Liver (tissue), 9 donors: ENCODE measurements around the gene PIGR. TPM values are rescaled to one million over a fixed set of nuclear protein-coding genes. Genes with fewer than 3 reads are reported as not detected.

ENCODE experiments used
- DNase-seq: peaks from one replicate; pipeline ENCODE4 v3.0.0-alpha.2; 2017; ENCODE audit warnings: low spot score
- H3K27ac ChIP-seq, 2 donors: one replicate each; pipeline ENCODE4 v1.7.0; 2013; ENCODE audit warnings: inconsistent platforms in 2 of 2, low read length in 2 of 2, control low read depth in 1 of 2, low read depth in 1 of 2, mild to moderate bottlenecking in 1 of 2
- H3K27me3 ChIP-seq, 4 donors: one replicate each; pipeline versions ENCODE4 v1.6.1 to v1.7.0; 2013; ENCODE audit warnings: low read length in 3 of 4, inconsistent platforms in 1 of 4, mild to moderate bottlenecking in 1 of 4, moderate library complexity in 1 of 4; ENCODE audit not compliant: control insufficient read depth in 4 of 4, insufficient read depth in 4 of 4
- H3K36me3 ChIP-seq, 4 donors: one replicate each; pipeline versions ENCODE4 v1.6.1 to v1.7.0; 2013; ENCODE audit warnings: low read length in 3 of 4, mild to moderate bottlenecking in 3 of 4, low read depth in 1 of 4, moderate library complexity in 1 of 4; ENCODE audit not compliant: control insufficient read depth in 4 of 4, insufficient read depth in 3 of 4
- H3K4me1 ChIP-seq, 4 donors: one replicate each; pipeline versions ENCODE4 v1.6.1 to v1.7.0; 2013; ENCODE audit warnings: low read length in 3 of 4, mild to moderate bottlenecking in 3 of 4, moderate library complexity in 1 of 4; ENCODE audit not compliant: control insufficient read depth in 4 of 4, insufficient read depth in 4 of 4
- H3K4me3 ChIP-seq, 3 donors: one replicate each; pipeline versions ENCODE4 v1.6.1 to v1.7.0; 2013; ENCODE audit warnings: low read length in 3 of 3, control low read depth in 1 of 3, low read depth in 1 of 3, mild to moderate bottlenecking in 1 of 3
- H3K9ac ChIP-seq, 2 donors: one replicate each; pipeline ENCODE4 v1.7.0; 2013; ENCODE audit warnings: low read length in 2 of 2, mild to moderate bottlenecking in 2 of 2, moderate library complexity in 2 of 2, control low read depth in 1 of 2, low read depth in 1 of 2
- H3K9me3 ChIP-seq, 4 donors: one replicate each; pipeline versions ENCODE4 v1.6.1 to v1.7.0; 2013; ENCODE audit warnings: low read length in 3 of 4; ENCODE audit not compliant: control insufficient read depth in 4 of 4
- ATF3 ChIP-seq: IDR thresholded peaks from 2 replicates; pipeline ENCODE4 v1.6.1; 2016; ENCODE audit warnings: antibody characterized with exemption
- FOXA1 ChIP-seq: IDR thresholded peaks from 2 replicates; pipeline ENCODE4 v1.6.1; 2016; ENCODE audit warnings: antibody characterized with exemption
- FOXA2 ChIP-seq: IDR thresholded peaks from 2 replicates; pipeline ENCODE4 v1.6.1; 2016; ENCODE audit warnings: antibody characterized with exemption
- GABPA ChIP-seq, 2 donors: IDR thresholded peaks in 1 of 2; conservative IDR thresholded peaks in 1 of 2; 2 replicates each; pipeline ENCODE4 v1.6.1; 2016; ENCODE audit warnings: antibody characterized with exemption in 2 of 2, mild to moderate bottlenecking in 1 of 2, moderate library complexity in 1 of 2
- HNF4A ChIP-seq, 2 donors: conservative IDR thresholded peaks; 2 replicates each; pipeline ENCODE4 v1.6.1; 2016; ENCODE audit warnings: antibody characterized with exemption in 2 of 2, mild to moderate bottlenecking in 2 of 2
- MAX ChIP-seq: IDR thresholded peaks from 2 replicates; pipeline ENCODE4 v1.6.1; 2016; ENCODE audit warnings: antibody characterized with exemption
- NR2F2 ChIP-seq: IDR thresholded peaks from 2 replicates; pipeline ENCODE4 v1.6.1; 2016; ENCODE audit warnings: antibody characterized with exemption
- RXRA ChIP-seq, 2 donors: IDR thresholded peaks; 2 replicates each; pipeline ENCODE4 v1.6.1; 2017 to 2018; ENCODE audit warnings: antibody characterized with exemption in 2 of 2, mild to moderate bottlenecking in 1 of 2
- SP1 ChIP-seq: IDR thresholded peaks from 2 replicates; pipeline ENCODE4 v1.6.1; 2018; ENCODE audit warnings: antibody characterized with exemption, mild to moderate bottlenecking
- TAF1 ChIP-seq: conservative IDR thresholded peaks from 2 replicates; pipeline ENCODE4 v1.6.1; 2016; ENCODE audit warnings: antibody characterized with exemption, mild to moderate bottlenecking
- YY1 ChIP-seq: IDR thresholded peaks from 2 replicates; pipeline ENCODE4 v1.6.1; 2016; ENCODE audit warnings: antibody characterized with exemption, mild to moderate bottlenecking
- ZBTB33 ChIP-seq: IDR thresholded peaks from 2 replicates; pipeline ENCODE4 v1.6.1; 2016; ENCODE audit warnings: antibody characterized with exemption
- WGBS: extraction: QIAGEN DNeasy Blood & Tissue Kit; methylation state at CpG from one replicate; pipeline ENCODE4 v1.1.7; 2013; 5-methylcytosine and 5-hydroxymethylcytosine counted together
- polyA plus RNA-seq, 2 donors: library from polyadenylated mRNA; stranded (reverse) in 1 of 2; unstranded in 1 of 2; fragments of 200-250 nt in 1 of 2; fragments of >200 nt in 1 of 2; fragmentation: Nextera tagmentation in 1 of 2; extraction: Ambion mirVana in 1 of 2; gene quantifications; one replicate each; pipeline versions ENCODE4 v1.2.1 to v1.2.3, GENCODE V29; 2013 to 2015
- total RNA-seq, 2 donors: library from RNA; depleted of rRNA; stranded (reverse); fragments of >200 nt; gene quantifications; one replicate each; pipeline ENCODE4 v1.2.3, GENCODE V29; 2014
- TF ChIP-seq, protein P1 (sequence below): IDR thresholded peaks from 2 replicates; pipeline ENCODE4 v1.6.1; 2016; ENCODE audit warnings: antibody characterized with exemption, mild to moderate bottlenecking
- TF ChIP-seq, protein P2 (sequence below): fragments of 150-350 bp; IDR thresholded peaks from 2 replicates; pipeline ENCODE4 v1.5.1; 2017; ENCODE audit warnings: improper control_type of control experiment, low read depth, low read length; ENCODE audit not compliant: missing input control
- donor health status: healthy.
- donor health status: healthy.
- donor health status: healthy.
- donor health status: healthy.
- donor health status: healthy.

PIGR gene
- total and polyA plus RNA-seq, 4 donors: 0.09 to 43.3 (median 14.1) TPM

DNA sequence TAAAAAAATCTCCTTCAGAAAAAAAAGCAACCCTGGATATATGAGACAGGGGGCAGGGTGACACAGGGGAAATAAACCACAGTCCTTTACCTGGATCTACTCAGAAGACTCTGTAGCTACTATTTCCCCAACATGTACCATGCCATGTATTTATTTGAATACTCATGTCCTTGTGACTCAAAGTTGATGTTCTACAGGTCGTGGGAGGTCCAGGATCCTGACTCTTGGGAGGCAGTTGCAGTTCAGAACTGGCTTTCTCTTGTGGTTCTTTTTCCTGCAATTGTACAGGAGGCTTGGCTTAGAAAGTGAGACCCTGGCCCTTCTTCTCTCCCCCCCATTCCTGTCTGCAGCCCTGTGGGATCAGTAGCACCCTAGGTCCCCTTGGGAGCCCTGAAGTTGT lies 54.9 kb downstream of the PIGR start (continued):
- TF ChIP-seq YY1 (no peak), ATF3 (no peak), FOXA1 (no peak)

GRCh38 chr1:206890125-206891060 lies 55.9 kb downstream of the PIGR start:
- DNase-seq: no peak
- 41% methylated on average over 15 of the region's 15 CpGs for WGBS

GRCh38 chr1:206887701-206888100 lies 58.6 kb downstream of the PIGR start:
- H3K9me3 ChIP-seq: no peaks in the 10 kb centered on the region
- peaks cover 4 to 12% (median 12%) of the 10 kb centered on the region in 4 donors for H3K4me1 ChIP-seq
- H3K4me3 ChIP-seq: no peak overlapping the region
- TF ChIP-seq YY1: no peak
- TF ChIP-seq MAX: no peak
- no peak for TF ChIP-seq NR2F2
- TF ChIP-seq, protein P1, sequence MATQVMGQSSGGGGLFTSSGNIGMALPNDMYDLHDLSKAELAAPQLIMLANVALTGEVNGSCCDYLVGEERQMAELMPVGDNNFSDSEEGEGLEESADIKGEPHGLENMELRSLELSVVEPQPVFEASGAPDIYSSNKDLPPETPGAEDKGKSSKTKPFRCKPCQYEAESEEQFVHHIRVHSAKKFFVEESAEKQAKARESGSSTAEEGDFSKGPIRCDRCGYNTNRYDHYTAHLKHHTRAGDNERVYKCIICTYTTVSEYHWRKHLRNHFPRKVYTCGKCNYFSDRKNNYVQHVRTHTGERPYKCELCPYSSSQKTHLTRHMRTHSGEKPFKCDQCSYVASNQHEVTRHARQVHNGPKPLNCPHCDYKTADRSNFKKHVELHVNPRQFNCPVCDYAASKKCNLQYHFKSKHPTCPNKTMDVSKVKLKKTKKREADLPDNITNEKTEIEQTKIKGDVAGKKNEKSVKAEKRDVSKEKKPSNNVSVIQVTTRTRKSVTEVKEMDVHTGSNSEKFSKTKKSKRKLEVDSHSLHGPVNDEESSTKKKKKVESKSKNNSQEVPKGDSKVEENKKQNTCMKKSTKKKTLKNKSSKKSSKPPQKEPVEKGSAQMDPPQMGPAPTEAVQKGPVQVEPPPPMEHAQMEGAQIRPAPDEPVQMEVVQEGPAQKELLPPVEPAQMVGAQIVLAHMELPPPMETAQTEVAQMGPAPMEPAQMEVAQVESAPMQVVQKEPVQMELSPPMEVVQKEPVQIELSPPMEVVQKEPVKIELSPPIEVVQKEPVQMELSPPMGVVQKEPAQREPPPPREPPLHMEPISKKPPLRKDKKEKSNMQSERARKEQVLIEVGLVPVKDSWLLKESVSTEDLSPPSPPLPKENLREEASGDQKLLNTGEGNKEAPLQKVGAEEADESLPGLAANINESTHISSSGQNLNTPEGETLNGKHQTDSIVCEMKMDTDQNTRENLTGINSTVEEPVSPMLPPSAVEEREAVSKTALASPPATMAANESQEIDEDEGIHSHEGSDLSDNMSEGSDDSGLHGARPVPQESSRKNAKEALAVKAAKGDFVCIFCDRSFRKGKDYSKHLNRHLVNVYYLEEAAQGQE: no peak
- TF ChIP-seq, protein P2, sequence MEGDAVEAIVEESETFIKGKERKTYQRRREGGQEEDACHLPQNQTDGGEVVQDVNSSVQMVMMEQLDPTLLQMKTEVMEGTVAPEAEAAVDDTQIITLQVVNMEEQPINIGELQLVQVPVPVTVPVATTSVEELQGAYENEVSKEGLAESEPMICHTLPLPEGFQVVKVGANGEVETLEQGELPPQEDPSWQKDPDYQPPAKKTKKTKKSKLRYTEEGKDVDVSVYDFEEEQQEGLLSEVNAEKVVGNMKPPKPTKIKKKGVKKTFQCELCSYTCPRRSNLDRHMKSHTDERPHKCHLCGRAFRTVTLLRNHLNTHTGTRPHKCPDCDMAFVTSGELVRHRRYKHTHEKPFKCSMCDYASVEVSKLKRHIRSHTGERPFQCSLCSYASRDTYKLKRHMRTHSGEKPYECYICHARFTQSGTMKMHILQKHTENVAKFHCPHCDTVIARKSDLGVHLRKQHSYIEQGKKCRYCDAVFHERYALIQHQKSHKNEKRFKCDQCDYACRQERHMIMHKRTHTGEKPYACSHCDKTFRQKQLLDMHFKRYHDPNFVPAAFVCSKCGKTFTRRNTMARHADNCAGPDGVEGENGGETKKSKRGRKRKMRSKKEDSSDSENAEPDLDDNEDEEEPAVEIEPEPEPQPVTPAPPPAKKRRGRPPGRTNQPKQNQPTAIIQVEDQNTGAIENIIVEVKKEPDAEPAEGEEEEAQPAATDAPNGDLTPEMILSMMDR: no peak
- no peak for TF ChIP-seq GABPA (IDR thresholded peaks at IDR 0.05 in 1 of 2, conservative IDR thresholded peaks at IDR 0.05 in 1 of 2)
- no peak for TF ChIP-seq SP1
- no peak overlapping the region for H3K27ac ChIP-seq
- no peak overlapping the region for H3K9ac ChIP-seq
- WGBS: 80% methylated on average over 4 of the region's 4 CpGs
- no peaks in the 10 kb centered on the region for H3K36me3 ChIP-seq
- no peak for DNase-seq
- H3K27me3 ChIP-seq: no peaks in the 10 kb centered on the region

More at GRCh38 chr1:206890125-206891060, 55.9 kb downstream of the PIGR start:
- Histone ChIP-seq H3K27ac (peak overlapping the region; percentile 38 to 77), H3K9ac (no peak overlapping the region), H3K4me1 (peaks cover 4 to 12% (median 12%) of the 10 kb centered on the region in 4 donors), H3K4me3 (no peak overlapping the region), H3K9me3 (no peaks in the 10 kb centered on the region), H3K27me3 (no peaks in the 10 kb centered on the region), H3K36me3 (no peaks in the 10 kb centered on the region)
- TF ChIP-seq FOXA2 (no peak), HNF4A (conservative IDR thresholded peaks at IDR 0.05) (peak in 1 of 2 donors; percentile 20), RXRA (IDR thresholded peaks at IDR 0.05) (peak in 1 of 2 donors; percentile 39), FOXA1 (no peak), TAF1 (no peak), ZBTB33 (peak; percentile 41)
